ENCODE data around the gene OVOL2.

DNA sequence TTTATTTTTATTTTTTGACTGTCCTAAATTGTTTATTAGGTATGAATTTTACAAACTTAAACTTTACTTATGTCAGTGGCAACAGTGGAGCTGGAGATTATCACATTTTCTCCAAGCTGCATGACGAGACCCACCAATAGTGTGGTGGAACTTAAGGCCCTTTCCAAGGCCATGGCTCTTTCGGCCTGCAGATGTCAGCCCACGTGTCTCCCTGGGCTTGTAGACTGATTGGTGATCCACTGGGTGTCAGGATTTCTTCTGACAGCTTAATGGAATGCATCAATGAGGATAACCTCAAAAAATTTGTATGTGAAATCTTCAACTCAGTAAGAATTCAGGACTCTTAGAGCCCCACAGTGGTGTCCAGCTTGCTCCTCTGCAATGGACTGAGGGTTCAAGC is 32.3 kb upstream of the OVOL2 start:
- TF ChIP-seq, protein P1, sequence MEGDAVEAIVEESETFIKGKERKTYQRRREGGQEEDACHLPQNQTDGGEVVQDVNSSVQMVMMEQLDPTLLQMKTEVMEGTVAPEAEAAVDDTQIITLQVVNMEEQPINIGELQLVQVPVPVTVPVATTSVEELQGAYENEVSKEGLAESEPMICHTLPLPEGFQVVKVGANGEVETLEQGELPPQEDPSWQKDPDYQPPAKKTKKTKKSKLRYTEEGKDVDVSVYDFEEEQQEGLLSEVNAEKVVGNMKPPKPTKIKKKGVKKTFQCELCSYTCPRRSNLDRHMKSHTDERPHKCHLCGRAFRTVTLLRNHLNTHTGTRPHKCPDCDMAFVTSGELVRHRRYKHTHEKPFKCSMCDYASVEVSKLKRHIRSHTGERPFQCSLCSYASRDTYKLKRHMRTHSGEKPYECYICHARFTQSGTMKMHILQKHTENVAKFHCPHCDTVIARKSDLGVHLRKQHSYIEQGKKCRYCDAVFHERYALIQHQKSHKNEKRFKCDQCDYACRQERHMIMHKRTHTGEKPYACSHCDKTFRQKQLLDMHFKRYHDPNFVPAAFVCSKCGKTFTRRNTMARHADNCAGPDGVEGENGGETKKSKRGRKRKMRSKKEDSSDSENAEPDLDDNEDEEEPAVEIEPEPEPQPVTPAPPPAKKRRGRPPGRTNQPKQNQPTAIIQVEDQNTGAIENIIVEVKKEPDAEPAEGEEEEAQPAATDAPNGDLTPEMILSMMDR (IDR thresholded peaks at IDR 0.05; ENCODE audit: insufficient read depth, low read length), result no peak
- no peak for TF ChIP-seq POLR2AphosphoS5 (IDR thresholded peaks at IDR 0.05; ENCODE audit: low read depth)
